Measurements from ENCODE around the gene TSPAN8.

Gene TSPAN8

GRCh38 chr12:71193041-71193440, 35.2 kb upstream of the TSPAN8 start:
- H3K9me3 ChIP-seq = no peaks in the 10 kb centered on the region
- no peaks in the 10 kb centered on the region for H3K27me3 ChIP-seq
- no peaks in the 10 kb centered on the region; the same call in 1 of the 2 replicates for H3K36me3 ChIP-seq
- peaks cover 36% of the 10 kb centered on the region for H3K4me1 ChIP-seq
- TF ChIP-seq, protein P1, sequence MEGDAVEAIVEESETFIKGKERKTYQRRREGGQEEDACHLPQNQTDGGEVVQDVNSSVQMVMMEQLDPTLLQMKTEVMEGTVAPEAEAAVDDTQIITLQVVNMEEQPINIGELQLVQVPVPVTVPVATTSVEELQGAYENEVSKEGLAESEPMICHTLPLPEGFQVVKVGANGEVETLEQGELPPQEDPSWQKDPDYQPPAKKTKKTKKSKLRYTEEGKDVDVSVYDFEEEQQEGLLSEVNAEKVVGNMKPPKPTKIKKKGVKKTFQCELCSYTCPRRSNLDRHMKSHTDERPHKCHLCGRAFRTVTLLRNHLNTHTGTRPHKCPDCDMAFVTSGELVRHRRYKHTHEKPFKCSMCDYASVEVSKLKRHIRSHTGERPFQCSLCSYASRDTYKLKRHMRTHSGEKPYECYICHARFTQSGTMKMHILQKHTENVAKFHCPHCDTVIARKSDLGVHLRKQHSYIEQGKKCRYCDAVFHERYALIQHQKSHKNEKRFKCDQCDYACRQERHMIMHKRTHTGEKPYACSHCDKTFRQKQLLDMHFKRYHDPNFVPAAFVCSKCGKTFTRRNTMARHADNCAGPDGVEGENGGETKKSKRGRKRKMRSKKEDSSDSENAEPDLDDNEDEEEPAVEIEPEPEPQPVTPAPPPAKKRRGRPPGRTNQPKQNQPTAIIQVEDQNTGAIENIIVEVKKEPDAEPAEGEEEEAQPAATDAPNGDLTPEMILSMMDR (IDR thresholded peaks at IDR 0.05; ENCODE audit: low read depth, low read length) = no peak
- DNase-seq = no peak
- no peak overlapping the region for H3K4me3 ChIP-seq (ENCODE audit: low read depth, low read length)

GRCh38 chr12:71191509-71192196, 33.9 kb upstream of the TSPAN8 start:
- Histone ChIP-seq H3K36me3 (no peaks in the 10 kb centered on the region), H3K4me3 (ENCODE audit: low read depth, low read length) (no peak overlapping the region), H3K27me3 (no peaks in the 10 kb centered on the region), H3K4me1 (peaks cover 34% of the 10 kb centered on the region), H3K9me3 (no peaks in the 10 kb centered on the region)
- DNase-seq = no peak
- TF ChIP-seq, protein P1 (IDR thresholded peaks at IDR 0.05; ENCODE audit: low read depth, low read length) = no peak

GRCh38 chr12:71190822-71191221, 33.0 kb upstream of the TSPAN8 start:
- no peak for DNase-seq
- Histone ChIP-seq H3K4me3 (ENCODE audit: low read depth, low read length) (no peak overlapping the region), H3K9me3 (no peaks in the 10 kb centered on the region), H3K36me3 (no peaks in the 10 kb centered on the region), H3K4me1 (peaks cover 33% of the 10 kb centered on the region), H3K27me3 (no peaks in the 10 kb centered on the region)
- TF ChIP-seq, protein P1 (IDR thresholded peaks at IDR 0.05; ENCODE audit: low read depth, low read length) = no peak

- Histone ChIP-seq H3K9me3 (no peaks in the 10 kb centered on the region), H3K36me3 (no peaks in the 10 kb centered on the region)
Measured at GRCh38 chr12:71187379-71187778, 29.6 kb upstream of the TSPAN8 start.

GRCh38 chr12:71186571-71187288, 28.9 kb upstream of the TSPAN8 start:
- TF ChIP-seq, protein P1 (IDR thresholded peaks at IDR 0.05; ENCODE audit: low read depth, low read length) = no peak
- Histone ChIP-seq H3K4me1 (peaks cover 17% of the 10 kb centered on the region), H3K27me3 (no peaks in the 10 kb centered on the region), H3K9me3 (no peaks in the 10 kb centered on the region), H3K4me3 (ENCODE audit: low read depth, low read length) (no peak overlapping the region), H3K36me3 (no peaks in the 10 kb centered on the region)
- no peak for DNase-seq

More at GRCh38 chr12:71187379-71187778, 29.6 kb upstream of the TSPAN8 start:
- TF ChIP-seq, protein P1 (IDR thresholded peaks at IDR 0.05; ENCODE audit: low read depth, low read length) = no peak
- no peak overlapping the region for H3K4me3 ChIP-seq (ENCODE audit: low read depth, low read length)
- peaks cover 17% of the 10 kb centered on the region for H3K4me1 ChIP-seq
- no peaks in the 10 kb centered on the region for H3K27me3 ChIP-seq
- DNase-seq = no peak

- no peaks in the 10 kb centered on the region for H3K9me3 ChIP-seq
- no peak overlapping the region for H3K4me3 ChIP-seq (ENCODE audit: low read depth, low read length)
- H3K4me1 ChIP-seq = peaks cover 6% of the 10 kb centered on the region; the same call in 1 of the 2 replicates
- H3K36me3 ChIP-seq = no peaks in the 10 kb centered on the region
- no peaks in the 10 kb centered on the region for H3K27me3 ChIP-seq
- DNase-seq = no peak
- TF ChIP-seq, protein P1 (IDR thresholded peaks at IDR 0.05; ENCODE audit: low read depth, low read length) = no peak
Measured at GRCh38 chr12:71183846-71184245, 26.0 kb upstream of the TSPAN8 start.
